Astrocyte (in vitro differentiated cells and primary cell): ENCODE results near the gene LMO1. TPM values are rescaled to one million over a fixed set of nuclear protein-coding genes. Genes with fewer than 3 reads are reported as not detected.
A peak's percentile ranks its signal among the peaks of the same experiment; 100 is the strongest.

Experiments
- DNase-seq: peaks from one replicate; pipeline ENCODE4 v3.0.0-alpha.2; 2010; ENCODE audit warnings: low read depth
- FAIRE-seq: peaks from 2 replicates; lab custom pipeline; 2011; peaks lifted over from hg19 to GRCh38; lab: Jason Lieb, UNC
- H2AFZ ChIP-seq: 2 replicates; pipeline ENCODE4 v1.6.0; 2012; ENCODE audit warnings: low read depth, low read length, inconsistent platforms
- H3K27ac ChIP-seq: 2 replicates; pipeline ENCODE4 v1.5.1; 2011; ENCODE audit warnings: low read depth, low read length, inconsistent platforms
- H3K27me3 ChIP-seq: 2 replicates; pipeline ENCODE4 v1.6.0; 2011; ENCODE audit warnings: low read length, inconsistent platforms; ENCODE audit not compliant: insufficient read depth
- H3K36me3 ChIP-seq: 2 replicates; pipeline ENCODE4 v1.5.1; 2011; ENCODE audit warnings: low read length, inconsistent platforms; ENCODE audit not compliant: insufficient read depth
- H3K4me1 ChIP-seq: 2 replicates; pipeline ENCODE4 v1.5.1; 2011; ENCODE audit warnings: low read length, inconsistent platforms; ENCODE audit not compliant: insufficient read depth
- H3K4me2 ChIP-seq: 2 replicates; pipeline ENCODE4 v1.6.0; 2012; ENCODE audit warnings: low read length, inconsistent platforms
- H3K4me3 ChIP-seq: 2 replicates; pipeline ENCODE4 v1.5.1; 2011; ENCODE audit warnings: low read depth, mild to moderate bottlenecking, low read length, inconsistent platforms; ENCODE audit not compliant: insufficient read depth
- H3K79me2 ChIP-seq: 2 replicates; pipeline ENCODE4 v1.6.0; 2012; ENCODE audit warnings: mild to moderate bottlenecking, low read length, inconsistent platforms; ENCODE audit not compliant: insufficient read depth
- H3K9ac ChIP-seq: 2 replicates; pipeline ENCODE4 v1.6.0; 2012; ENCODE audit warnings: mild to moderate bottlenecking, low read length, inconsistent platforms
- H3K9me3 ChIP-seq: 2 replicates; pipeline ENCODE4 v1.5.1; 2012; ENCODE audit warnings: low read depth, mild to moderate bottlenecking, low read length, inconsistent platforms; ENCODE audit not compliant: insufficient read depth
- H4K20me1 ChIP-seq: 2 replicates; pipeline ENCODE4 v1.6.0; 2012; ENCODE audit warnings: low read length, inconsistent platforms; ENCODE audit not compliant: insufficient read depth
- H3K27ac Mint-ChIP-seq: one replicate; pipeline ENCODE4 v1.8.0; 2021; ENCODE audit warnings: mild to moderate bottlenecking, mixed read lengths; ENCODE audit not compliant: unreplicated experiment
- H3K27me3 Mint-ChIP-seq: one replicate; pipeline ENCODE4 v1.8.0; 2021; ENCODE audit warnings: low read depth, mixed read lengths; ENCODE audit not compliant: unreplicated experiment
- H3K36me3 Mint-ChIP-seq: one replicate; pipeline ENCODE4 v1.8.0; 2021; ENCODE audit warnings: low read depth, mixed read lengths; ENCODE audit not compliant: unreplicated experiment
- H3K4me1 Mint-ChIP-seq: one replicate; pipeline ENCODE4 v1.8.0; 2021; ENCODE audit warnings: low read depth, mixed read lengths; ENCODE audit not compliant: unreplicated experiment
- H3K4me3 Mint-ChIP-seq: one replicate; pipeline ENCODE4 v1.8.0; 2021; ENCODE audit warnings: mild to moderate bottlenecking, moderate library complexity, mixed read lengths; ENCODE audit not compliant: unreplicated experiment
- H3K9me3 Mint-ChIP-seq: one replicate; pipeline ENCODE4 v1.8.0; 2021; ENCODE audit warnings: mild to moderate bottlenecking, mixed read lengths; ENCODE audit not compliant: unreplicated experiment
- CTCF ChIP-seq: IDR thresholded peaks from 2 replicates; pipeline ENCODE4 v1.5.1; 2011; ENCODE audit warnings: low read depth, mild to moderate bottlenecking, inconsistent platforms, low read length, moderate library complexity; ENCODE audit not compliant: insufficient read depth
- EZH2 ChIP-seq: IDR thresholded peaks from 2 replicates; pipeline ENCODE4 v1.6.1; 2012; ENCODE audit warnings: mild to moderate bottlenecking, low read length, inconsistent platforms; ENCODE audit not compliant: insufficient read depth
- total RNA-seq: library from RNA; stranded (reverse); gene quantifications from 2 replicates; pipeline ENCODE4 v1.2.1, GENCODE V29; 2021

Gene LMO1
- total RNA-seq, 1 donor from 2014 or later: 1.5 TPM

DNA sequence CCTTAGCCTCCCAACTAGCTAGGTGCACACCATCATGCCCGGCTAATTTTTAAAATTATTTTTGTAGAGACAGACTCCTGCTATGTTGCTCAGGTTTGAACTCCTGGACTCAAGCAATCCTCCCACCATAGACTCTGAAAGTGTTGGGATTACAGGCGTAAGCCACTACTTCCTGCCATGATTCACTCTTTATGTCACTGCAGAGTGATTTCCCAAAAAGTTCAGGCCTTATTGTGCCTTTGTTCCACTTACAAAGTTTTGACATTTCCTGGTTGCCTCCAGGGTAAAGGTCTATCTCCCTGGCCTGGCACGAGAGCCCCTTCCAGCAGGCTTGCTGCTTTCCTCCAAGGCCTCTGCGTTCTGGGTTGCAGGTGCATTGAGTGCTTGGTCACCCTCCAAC, 50.3 kb downstream of the LMO1 start:
- Histone ChIP-seq H3K27me3 (peaks cover 5% of the 10 kb centered on the region), H3K27ac (no peak overlapping the region), H3K4me3 (no peak overlapping the region), H3K4me1 (no peaks in the 10 kb centered on the region), H2AFZ (no peak overlapping the region), H3K79me2 (no peaks in the 10 kb centered on the region), H3K9ac (no peak overlapping the region), H3K9me3 (no peaks in the 10 kb centered on the region), H3K36me3 (no peaks in the 10 kb centered on the region), H3K4me2 (no peak overlapping the region), H4K20me1 (no peaks in the 10 kb centered on the region)
- TF ChIP-seq CTCF (no peak), EZH2 (no peak)
- no peak for DNase-seq
- H3K27ac Mint-ChIP-seq: no peak overlapping the region
- H3K4me3 Mint-ChIP-seq: no peak overlapping the region
- peaks cover 62% of the 10 kb centered on the region for H3K27me3 Mint-ChIP-seq
- no peaks in the 10 kb centered on the region for H3K36me3 Mint-ChIP-seq
- no peaks in the 10 kb centered on the region for H3K4me1 Mint-ChIP-seq
- no peak for FAIRE-seq
- H3K9me3 Mint-ChIP-seq: no peaks in the 10 kb centered on the region

- H3K27me3 Mint-ChIP-seq: peaks cover 32% of the 10 kb centered on the region
- no peak for TF ChIP-seq EZH2
- TF ChIP-seq CTCF: peak; percentile 13
- no peak overlapping the region for H3K4me3 Mint-ChIP-seq
- Histone ChIP-seq H2AFZ (no peak overlapping the region), H3K9ac (no peak overlapping the region), H3K27ac (no peak overlapping the region), H3K36me3 (no peaks in the 10 kb centered on the region), H3K27me3 (peaks cover 2% of the 10 kb centered on the region), H3K4me2 (no peak overlapping the region), H4K20me1 (no peaks in the 10 kb centered on the region), H3K79me2 (no peaks in the 10 kb centered on the region), H3K9me3 (no peaks in the 10 kb centered on the region), H3K4me3 (no peak overlapping the region), H3K4me1 (peaks cover 15% of the 10 kb centered on the region)
- no peak overlapping the region for H3K27ac Mint-ChIP-seq
- peaks cover 2% of the 10 kb centered on the region for H3K9me3 Mint-ChIP-seq
- FAIRE-seq: no peak
- H3K4me1 Mint-ChIP-seq: peaks cover 10% of the 10 kb centered on the region
- no peak for DNase-seq
- H3K36me3 Mint-ChIP-seq: no peaks in the 10 kb centered on the region
Measured at GRCh38 chr11:8209208-8209807, 54.4 kb downstream of the LMO1 start.
